ENCODE results near the gene ZNF559. TPM values are rescaled to one million over a fixed set of nuclear protein-coding genes. Genes with fewer than 3 reads are reported as not detected.

The ZNF559 gene
- total RNA-seq, 1 experiment from 2014 or later: 17.2 TPM

- no peak for TF ChIP-seq EZH2 (IDR thresholded peaks at IDR 0.05; ENCODE audit: borderline replicate concordance, low read depth, low read length, poor library complexity, severe bottlenecking)
- no peak for TF ChIP-seq CTCF (conservative IDR thresholded peaks at IDR 0.05; ENCODE audit: low read depth, low read length)
- no TSS peak for BruUV-seq (replicated peaks)
- Histone ChIP-seq H3K27ac (ENCODE audit: low read depth, low read length, poor library complexity, severe bottlenecking) (no peak overlapping the region), H3K36me3 (ENCODE audit: insufficient read depth, low read length, poor library complexity, severe bottlenecking) (peaks cover 46% of the 10 kb centered on the region), H3K9me3 (ENCODE audit: low read depth, low read length, poor library complexity, severe bottlenecking) (peaks cover 74% of the 10 kb centered on the region), H3K4me3 (ENCODE audit: low read depth, low read length, poor library complexity, severe bottlenecking) (no peak overlapping the region), H3K27me3 (replicated peaks; ENCODE audit: insufficient read depth, low read depth, low read length, poor library complexity) (no peaks in the 10 kb centered on the region), H3K4me1 (ENCODE audit: insufficient read depth, low read length, poor library complexity, severe bottlenecking) (no peaks in the 10 kb centered on the region)
- ChIA-PET POLR2A (ENCODE audit: low non-redundant PET) (no interaction called here), CTCF (no interaction called here)
- intact Hi-C loops (cut with micrococcal nuclease; ENCODE audit: unreplicated experiment): no loop called here
- no peak for DNase-seq (ENCODE audit: low spot score)
These were observed 28.5 kb upstream of the ZNF559 start for GRCh38 chr19:9295411-9295849.

- intact Hi-C loops (cut with micrococcal nuclease; ENCODE audit: unreplicated experiment): no loop called here
These were observed 27.6 kb upstream of the ZNF559 start for GRCh38 chr19:9296336-9296735.

GRCh38 chr19:9306443-9306842 is 17.5 kb upstream of the ZNF559 start:
- no TSS peak for BruUV-seq (replicated peaks)
- H3K4me3 ChIP-seq (ENCODE audit: low read depth, low read length, poor library complexity, severe bottlenecking): no peak overlapping the region
- intact Hi-C loops (cut with micrococcal nuclease; ENCODE audit: unreplicated experiment): no loop called here
- CTCF ChIA-PET: no interaction called here
- H3K27ac ChIP-seq (ENCODE audit: low read depth, low read length, poor library complexity, severe bottlenecking): no peak overlapping the region
- TF ChIP-seq EZH2 (IDR thresholded peaks at IDR 0.05; ENCODE audit: borderline replicate concordance, low read depth, low read length, poor library complexity, severe bottlenecking) (no peak), CTCF (conservative IDR thresholded peaks at IDR 0.05; ENCODE audit: low read depth, low read length) (no peak)
- DNase-seq (ENCODE audit: low spot score): no peak
- POLR2A ChIA-PET (ENCODE audit: low non-redundant PET): interaction anchor here (0.7 kb wide), 1 partner anchor 15 kb away, joined by 4 read pairs; no protein-coding TSS in a partner anchor
- H3K4me1 ChIP-seq (ENCODE audit: insufficient read depth, low read length, poor library complexity, severe bottlenecking): peaks cover 6% of the 10 kb centered on the region
- peaks cover 10% of the 10 kb centered on the region for H3K36me3 ChIP-seq (ENCODE audit: insufficient read depth, low read length, poor library complexity, severe bottlenecking)
- H3K9me3 ChIP-seq (ENCODE audit: low read depth, low read length, poor library complexity, severe bottlenecking): peaks cover under 1% of the 10 kb centered on the region
- no peaks in the 10 kb centered on the region for H3K27me3 ChIP-seq (replicated peaks; ENCODE audit: insufficient read depth, low read depth, low read length, poor library complexity)

More at GRCh38 chr19:9296336-9296735, 27.6 kb upstream of the ZNF559 start:
- BruUV-seq (replicated peaks): no TSS peak
- H3K27me3 ChIP-seq (replicated peaks; ENCODE audit: insufficient read depth, low read depth, low read length, poor library complexity): no peaks in the 10 kb centered on the region
- H3K27ac ChIP-seq (ENCODE audit: low read depth, low read length, poor library complexity, severe bottlenecking): no peak overlapping the region
- no peak overlapping the region for H3K4me3 ChIP-seq (ENCODE audit: low read depth, low read length, poor library complexity, severe bottlenecking)
- no peak for DNase-seq (ENCODE audit: low spot score)
- CTCF ChIA-PET: no interaction called here
- no peaks in the 10 kb centered on the region for H3K4me1 ChIP-seq (ENCODE audit: insufficient read depth, low read length, poor library complexity, severe bottlenecking)
- TF ChIP-seq CTCF (conservative IDR thresholded peaks at IDR 0.05; ENCODE audit: low read depth, low read length): no peak
- TF ChIP-seq EZH2 (IDR thresholded peaks at IDR 0.05; ENCODE audit: borderline replicate concordance, low read depth, low read length, poor library complexity, severe bottlenecking): no peak
- H3K9me3 ChIP-seq (ENCODE audit: low read depth, low read length, poor library complexity, severe bottlenecking): peaks cover 73% of the 10 kb centered on the region
- peaks cover 55% of the 10 kb centered on the region for H3K36me3 ChIP-seq (ENCODE audit: insufficient read depth, low read length, poor library complexity, severe bottlenecking)
- POLR2A ChIA-PET (ENCODE audit: low non-redundant PET): interaction anchor here (0.6 kb wide), 1 partner anchor 315 kb away, joined by 3 read pairs; no protein-coding TSS in a partner anchor
